Hepatocyte (in vitro differentiated cells): ENCODE data around the gene TSPAN19.

Experiments used
- CTCF ChIP-seq: fragments of 200-600 bp; sonication (generic); IDR thresholded peaks from 2 replicates; pipeline ENCODE4 v1.5.1; 2016; ENCODE audit warnings: antibody characterized with exemption, mild to moderate bottlenecking; ENCODE audit not compliant: poor library complexity
- EZH2 ChIP-seq: fragments of 200-600 bp; sonication (generic); IDR thresholded peaks from 2 replicates; pipeline ENCODE4 v1.6.1; 2016; ENCODE audit warnings: antibody characterized with exemption, mild to moderate bottlenecking, borderline replicate concordance
- EZH2phosphoT487 ChIP-seq: fragments of 200-600 bp; sonication (generic); IDR thresholded peaks from one replicate; pipeline ENCODE4 v1.6.1; 2018; ENCODE audit warnings: antibody characterized with exemption, mild to moderate bottlenecking, low read depth, moderate library complexity; ENCODE audit not compliant: unreplicated experiment, severe bottlenecking

GRCh38 chr12:84994426-84994825 lies 41.7 kb downstream of the TSPAN19 start:
- TF ChIP-seq EZH2 = no peak
- TF ChIP-seq CTCF = no peak
- no peak for TF ChIP-seq EZH2phosphoT487
